ENCODE data around the gene GRB10. TPM values are rescaled to one million over a fixed set of nuclear protein-coding genes. Genes with fewer than 3 reads are reported as not detected.

Gene GRB10
- polyA plus RNA-seq, 1 donor from 2014 or later: 78.4 TPM

DNA sequence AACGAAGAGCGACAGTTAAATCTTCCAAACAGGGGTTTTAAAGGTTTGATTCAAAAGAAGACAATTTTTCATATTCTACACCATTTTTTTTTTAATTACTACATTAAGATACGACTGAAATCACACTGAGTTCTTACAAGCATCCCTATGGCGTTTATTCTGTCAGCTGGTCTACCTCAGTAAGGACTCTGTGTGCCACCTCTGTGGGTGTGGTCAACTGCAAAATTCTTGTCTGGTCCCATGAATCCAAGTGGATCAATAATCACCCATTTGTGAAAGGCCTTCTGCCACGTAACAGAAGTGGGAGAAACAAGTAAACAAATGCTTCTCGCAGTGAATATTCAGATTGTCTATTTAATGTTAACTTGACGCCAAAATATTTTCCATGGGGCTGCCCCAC, 104.1 kb downstream of the GRB10 start:
- Histone ChIP-seq H2AFZ (ENCODE audit: low read depth, low read length) (no peak overlapping the region), H3K4me3 (ENCODE audit: low read length) (no peak overlapping the region), H3K27ac (ENCODE audit: low read length) (no peak overlapping the region), H3K9ac (ENCODE audit: low read length) (no peak overlapping the region), H3K9me3 (ENCODE audit: low read length) (no peaks in the 10 kb centered on the region), H3F3A (ENCODE audit: insufficient read depth, low read length, poor library complexity, severe bottlenecking) (no peaks in the 10 kb centered on the region), H3K36me3 (ENCODE audit: insufficient read depth, low read length) (no peaks in the 10 kb centered on the region), H3K27me3 (ENCODE audit: insufficient read depth, low read depth, low read length) (no peaks in the 10 kb centered on the region), H3K79me2 (replicated peaks; ENCODE audit: insufficient read depth, low read length) (peaks cover 33% of the 10 kb centered on the region), H4K20me1 (ENCODE audit: insufficient read depth) (no peaks in the 10 kb centered on the region), H3K4me2 (ENCODE audit: low read length) (no peak overlapping the region), H3K9me2 (ENCODE audit: insufficient read depth, low read length) (no peaks in the 10 kb centered on the region)
- no peak for TF ChIP-seq MXI1 (conservative IDR thresholded peaks at IDR 0.05; ENCODE audit: poor library complexity, severe bottlenecking)
- no peak for TF ChIP-seq RAD21 (conservative IDR thresholded peaks at IDR 0.05)
- no peak for TF ChIP-seq EP300 (conservative IDR thresholded peaks at IDR 0.05; ENCODE audit: poor library complexity, severe bottlenecking)
- no peak for TF ChIP-seq TAF1 (IDR thresholded peaks at IDR 0.05; ENCODE audit: low read depth)
- TF ChIP-seq, protein P1, sequence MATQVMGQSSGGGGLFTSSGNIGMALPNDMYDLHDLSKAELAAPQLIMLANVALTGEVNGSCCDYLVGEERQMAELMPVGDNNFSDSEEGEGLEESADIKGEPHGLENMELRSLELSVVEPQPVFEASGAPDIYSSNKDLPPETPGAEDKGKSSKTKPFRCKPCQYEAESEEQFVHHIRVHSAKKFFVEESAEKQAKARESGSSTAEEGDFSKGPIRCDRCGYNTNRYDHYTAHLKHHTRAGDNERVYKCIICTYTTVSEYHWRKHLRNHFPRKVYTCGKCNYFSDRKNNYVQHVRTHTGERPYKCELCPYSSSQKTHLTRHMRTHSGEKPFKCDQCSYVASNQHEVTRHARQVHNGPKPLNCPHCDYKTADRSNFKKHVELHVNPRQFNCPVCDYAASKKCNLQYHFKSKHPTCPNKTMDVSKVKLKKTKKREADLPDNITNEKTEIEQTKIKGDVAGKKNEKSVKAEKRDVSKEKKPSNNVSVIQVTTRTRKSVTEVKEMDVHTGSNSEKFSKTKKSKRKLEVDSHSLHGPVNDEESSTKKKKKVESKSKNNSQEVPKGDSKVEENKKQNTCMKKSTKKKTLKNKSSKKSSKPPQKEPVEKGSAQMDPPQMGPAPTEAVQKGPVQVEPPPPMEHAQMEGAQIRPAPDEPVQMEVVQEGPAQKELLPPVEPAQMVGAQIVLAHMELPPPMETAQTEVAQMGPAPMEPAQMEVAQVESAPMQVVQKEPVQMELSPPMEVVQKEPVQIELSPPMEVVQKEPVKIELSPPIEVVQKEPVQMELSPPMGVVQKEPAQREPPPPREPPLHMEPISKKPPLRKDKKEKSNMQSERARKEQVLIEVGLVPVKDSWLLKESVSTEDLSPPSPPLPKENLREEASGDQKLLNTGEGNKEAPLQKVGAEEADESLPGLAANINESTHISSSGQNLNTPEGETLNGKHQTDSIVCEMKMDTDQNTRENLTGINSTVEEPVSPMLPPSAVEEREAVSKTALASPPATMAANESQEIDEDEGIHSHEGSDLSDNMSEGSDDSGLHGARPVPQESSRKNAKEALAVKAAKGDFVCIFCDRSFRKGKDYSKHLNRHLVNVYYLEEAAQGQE (IDR thresholded peaks at IDR 0.05; ENCODE audit: borderline replicate concordance): no peak
- TF ChIP-seq EZH2 (IDR thresholded peaks at IDR 0.05; ENCODE audit: borderline replicate concordance, insufficient read depth, low read length, poor library complexity, severe bottlenecking): no peak
- no peak for TF ChIP-seq SMC3 (conservative IDR thresholded peaks at IDR 0.05; ENCODE audit: poor library complexity)
- TF ChIP-seq, protein P2, sequence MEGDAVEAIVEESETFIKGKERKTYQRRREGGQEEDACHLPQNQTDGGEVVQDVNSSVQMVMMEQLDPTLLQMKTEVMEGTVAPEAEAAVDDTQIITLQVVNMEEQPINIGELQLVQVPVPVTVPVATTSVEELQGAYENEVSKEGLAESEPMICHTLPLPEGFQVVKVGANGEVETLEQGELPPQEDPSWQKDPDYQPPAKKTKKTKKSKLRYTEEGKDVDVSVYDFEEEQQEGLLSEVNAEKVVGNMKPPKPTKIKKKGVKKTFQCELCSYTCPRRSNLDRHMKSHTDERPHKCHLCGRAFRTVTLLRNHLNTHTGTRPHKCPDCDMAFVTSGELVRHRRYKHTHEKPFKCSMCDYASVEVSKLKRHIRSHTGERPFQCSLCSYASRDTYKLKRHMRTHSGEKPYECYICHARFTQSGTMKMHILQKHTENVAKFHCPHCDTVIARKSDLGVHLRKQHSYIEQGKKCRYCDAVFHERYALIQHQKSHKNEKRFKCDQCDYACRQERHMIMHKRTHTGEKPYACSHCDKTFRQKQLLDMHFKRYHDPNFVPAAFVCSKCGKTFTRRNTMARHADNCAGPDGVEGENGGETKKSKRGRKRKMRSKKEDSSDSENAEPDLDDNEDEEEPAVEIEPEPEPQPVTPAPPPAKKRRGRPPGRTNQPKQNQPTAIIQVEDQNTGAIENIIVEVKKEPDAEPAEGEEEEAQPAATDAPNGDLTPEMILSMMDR (IDR thresholded peaks at IDR 0.05; ENCODE audit: poor library complexity, severe bottlenecking): no peak
- no peak for TF ChIP-seq POLR2AphosphoS5 (IDR thresholded peaks at IDR 0.05)

DNA sequence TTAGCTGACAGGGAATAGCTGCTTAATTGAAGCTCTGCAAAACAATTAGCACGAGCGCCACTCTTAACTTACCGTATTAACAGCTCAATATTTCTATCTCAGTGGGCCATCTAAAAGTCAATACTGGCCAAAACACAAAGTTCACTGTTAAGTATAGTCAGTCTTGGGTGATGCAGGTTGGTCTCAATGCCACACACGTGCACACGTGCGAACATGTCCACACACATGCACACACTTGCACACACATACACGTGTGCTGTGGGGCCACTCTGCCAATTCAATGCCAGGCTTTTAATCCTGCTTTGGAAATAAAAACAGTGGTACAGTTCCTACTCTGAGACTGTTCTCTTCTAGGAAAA, 105.1 kb downstream of the GRB10 start:
- H3K9ac ChIP-seq (ENCODE audit: low read length): no peak overlapping the region
- H3K36me3 ChIP-seq (ENCODE audit: insufficient read depth, low read length): no peaks in the 10 kb centered on the region
- peaks cover 32% of the 10 kb centered on the region for H3K79me2 ChIP-seq (replicated peaks; ENCODE audit: insufficient read depth, low read length)

More for the DNA sequence above, 105.1 kb downstream of the GRB10 start:
- no peaks in the 10 kb centered on the region for H3K27me3 ChIP-seq (ENCODE audit: insufficient read depth, low read depth, low read length)
- TF ChIP-seq RAD21 (conservative IDR thresholded peaks at IDR 0.05) (no peak), SMC3 (conservative IDR thresholded peaks at IDR 0.05; ENCODE audit: poor library complexity) (no peak), TAF1 (IDR thresholded peaks at IDR 0.05; ENCODE audit: low read depth) (no peak), MXI1 (conservative IDR thresholded peaks at IDR 0.05; ENCODE audit: poor library complexity, severe bottlenecking) (no peak), POLR2AphosphoS5 (IDR thresholded peaks at IDR 0.05) (no peak), EZH2 (IDR thresholded peaks at IDR 0.05; ENCODE audit: borderline replicate concordance, insufficient read depth, low read length, poor library complexity, severe bottlenecking) (no peak), EP300 (conservative IDR thresholded peaks at IDR 0.05; ENCODE audit: poor library complexity, severe bottlenecking) (no peak)
- TF ChIP-seq, protein P1 (IDR thresholded peaks at IDR 0.05; ENCODE audit: borderline replicate concordance): no peak
- TF ChIP-seq, protein P2 (IDR thresholded peaks at IDR 0.05; ENCODE audit: poor library complexity, severe bottlenecking): no peak
- H3K4me2 ChIP-seq (ENCODE audit: low read length): no peak overlapping the region
- H4K20me1 ChIP-seq (ENCODE audit: insufficient read depth): no peaks in the 10 kb centered on the region
- no peaks in the 10 kb centered on the region for H3K9me3 ChIP-seq (ENCODE audit: low read length)
- H3F3A ChIP-seq (ENCODE audit: insufficient read depth, low read length, poor library complexity, severe bottlenecking): no peaks in the 10 kb centered on the region
- no peak overlapping the region for H3K27ac ChIP-seq (ENCODE audit: low read length)
- H3K4me3 ChIP-seq (ENCODE audit: low read length): no peak overlapping the region
- H2AFZ ChIP-seq (ENCODE audit: low read depth, low read length): no peak overlapping the region
- H3K9me2 ChIP-seq (ENCODE audit: insufficient read depth, low read length): no peaks in the 10 kb centered on the region
